ENCODE measurements around the gene BCL3.
A peak's percentile ranks its signal among the peaks of the same experiment; 100 is the strongest.

The BCL3 gene

DNA sequence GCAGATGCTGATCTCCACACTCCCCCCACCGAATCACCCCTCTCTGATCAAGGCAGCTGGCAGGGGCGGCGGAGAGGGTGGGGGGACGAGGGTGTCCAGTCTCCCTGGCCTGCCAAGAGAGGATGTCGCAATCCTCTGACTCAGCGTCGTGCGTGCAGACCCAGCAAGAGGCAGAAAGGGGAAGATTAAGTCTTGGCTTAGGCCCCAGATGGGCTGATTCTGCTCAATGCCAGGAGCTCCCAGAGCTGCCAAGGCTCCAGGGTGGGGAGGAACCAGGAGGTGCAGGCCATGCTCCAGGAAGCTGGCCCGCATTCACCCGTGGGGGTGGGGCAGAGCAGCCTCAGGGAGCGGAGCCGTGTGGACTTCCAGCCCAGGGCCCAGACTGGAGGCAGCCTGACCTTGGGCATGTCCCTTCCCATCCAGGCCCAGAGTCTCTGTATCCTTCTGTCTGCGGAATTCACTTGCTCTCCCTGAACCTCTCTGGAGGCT lies 6.6 kb upstream of the BCL3 start:
- TF ChIP-seq POLR2A (IDR thresholded peaks at IDR 0.05; ENCODE audit: low read length) (no peak), GATA1 (IDR thresholded peaks at IDR 0.05; ENCODE audit: low read depth, low read length) (no peak)
- peak; percentile 87 to 94 for DNase-seq

- peak in 1 of 2 experiments; percentile 23 for DNase-seq
- TF ChIP-seq POLR2A (IDR thresholded peaks at IDR 0.05; ENCODE audit: low read length) (no peak), GATA1 (IDR thresholded peaks at IDR 0.05; ENCODE audit: low read depth, low read length) (no peak)
These were observed 6.0 kb upstream of the BCL3 start for GRCh38 chr19:44742330-44743061.

DNA sequence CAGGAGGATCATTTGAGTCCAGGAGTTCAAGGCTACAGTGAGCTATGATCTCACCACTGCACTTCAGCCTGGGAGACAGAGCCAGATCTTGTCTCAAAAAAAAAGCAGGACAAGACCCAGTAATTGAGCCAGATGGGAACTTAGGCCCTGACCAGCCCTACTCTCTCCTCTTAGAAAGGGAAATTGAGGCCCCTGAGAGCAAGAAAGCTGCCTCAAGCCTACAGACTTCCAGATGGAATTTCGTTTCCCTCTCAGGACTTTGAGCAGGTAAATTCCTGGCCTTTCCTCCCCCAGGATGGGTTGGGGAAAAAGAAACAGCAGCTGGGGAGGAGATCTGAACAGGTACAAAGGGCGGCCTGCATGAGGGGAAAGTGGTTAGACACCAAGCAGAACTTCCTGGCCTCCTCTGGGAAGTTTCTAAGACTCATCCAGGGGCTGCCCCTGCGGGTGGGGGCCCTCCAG lies 3.6 kb upstream of the BCL3 start:
- no peak for DNase-seq
- TF ChIP-seq GATA1 (IDR thresholded peaks at IDR 0.05; ENCODE audit: low read depth, low read length), result no peak
- TF ChIP-seq POLR2A (IDR thresholded peaks at IDR 0.05; ENCODE audit: low read length), result no peak

DNA sequence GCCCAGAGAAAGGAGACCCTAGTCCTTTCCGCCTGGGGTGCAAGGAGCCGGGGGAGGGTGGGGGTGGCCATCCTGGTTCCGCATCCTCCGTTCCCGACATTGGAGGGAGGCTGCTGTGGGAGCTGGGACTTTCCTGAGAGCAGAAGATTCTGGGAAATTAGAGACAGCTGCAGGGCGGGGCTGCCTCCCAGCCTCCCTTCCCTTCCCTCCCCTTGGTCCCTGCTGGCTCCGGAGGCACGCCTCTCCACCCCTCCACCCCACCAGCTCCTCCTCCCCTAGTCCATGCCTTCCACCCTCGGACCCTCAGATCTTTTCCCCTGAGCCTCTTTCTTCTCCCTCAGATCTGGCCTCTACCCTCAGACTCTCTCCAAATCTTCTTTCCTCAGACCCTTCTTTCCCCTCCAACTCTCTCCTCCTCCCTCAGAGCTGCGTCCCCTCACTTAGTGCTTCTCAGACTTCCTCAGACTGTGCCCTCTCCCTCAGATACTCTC lies 3.1 kb upstream of the BCL3 start:
- TF ChIP-seq POLR2A (IDR thresholded peaks at IDR 0.05; ENCODE audit: low read length) (no peak), GATA1 (IDR thresholded peaks at IDR 0.05; ENCODE audit: low read depth, low read length) (no peak)
- no peak for DNase-seq

DNA sequence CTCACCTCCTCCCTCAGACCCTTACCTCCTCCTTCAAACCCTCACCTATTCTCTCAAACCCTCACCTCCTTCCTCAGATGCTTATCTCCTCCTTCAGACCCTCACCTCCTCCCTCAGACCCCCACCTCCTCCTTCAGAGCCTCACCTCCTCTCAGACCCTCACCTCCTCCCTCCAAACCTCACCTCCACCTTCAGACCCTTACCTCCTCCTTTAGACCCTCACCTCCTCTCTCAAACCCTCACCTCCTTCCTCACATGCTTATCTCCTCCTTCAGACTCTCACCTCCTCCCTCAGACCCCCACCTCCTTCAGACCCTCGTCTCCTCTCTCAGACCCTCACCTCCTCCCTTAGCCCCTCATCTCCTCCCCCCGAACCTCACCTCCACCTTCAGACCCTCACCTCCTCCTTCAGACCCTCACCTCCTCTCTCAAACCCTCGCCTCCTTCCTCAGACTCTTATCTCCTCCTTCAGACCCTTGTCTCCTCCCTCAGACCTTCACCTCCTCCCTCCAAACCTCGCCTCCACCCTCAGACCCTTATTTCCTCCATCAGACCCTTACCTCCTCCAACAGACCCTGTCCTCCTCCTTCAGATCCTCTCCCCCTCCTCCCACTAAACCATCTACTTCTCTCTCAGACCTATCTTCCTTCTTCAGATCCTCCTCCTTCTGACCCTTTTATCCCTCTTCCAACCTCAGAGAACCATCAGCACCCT lies 2.5 kb upstream of the BCL3 start:
- TF ChIP-seq GATA1 (IDR thresholded peaks at IDR 0.05; ENCODE audit: low read depth, low read length), result no peak
- DNase-seq, result no peak

GRCh38 chr19:44746616-44746945 lies 1.9 kb upstream of the BCL3 start:
- TF ChIP-seq POLR2A (IDR thresholded peaks at IDR 0.05; ENCODE audit: low read length) (no peak), GATA1 (IDR thresholded peaks at IDR 0.05; ENCODE audit: low read depth, low read length) (no peak)
- DNase-seq, result no peak

- DNase-seq, result peak; percentile 69 to 87
- TF ChIP-seq POLR2A (IDR thresholded peaks at IDR 0.05; ENCODE audit: low read length), result no peak
- TF ChIP-seq GATA1 (IDR thresholded peaks at IDR 0.05; ENCODE audit: low read depth, low read length), result no peak
These were observed 1.4 kb upstream of the BCL3 start for GRCh38 chr19:44746946-44747738.

- TF ChIP-seq POLR2A (IDR thresholded peaks at IDR 0.05; ENCODE audit: low read length) (no peak), GATA1 (IDR thresholded peaks at IDR 0.05; ENCODE audit: low read depth, low read length) (no peak)
- DNase-seq, result no peak
These were observed 626 bp upstream of the BCL3 start for GRCh38 chr19:44747739-44748425.

GRCh38 chr19:44749292-44749691 lies 784 bp downstream of the BCL3 start:
- DNase-seq, result no peak
- TF ChIP-seq GATA1 (IDR thresholded peaks at IDR 0.05; ENCODE audit: low read depth, low read length) (no peak), POLR2A (IDR thresholded peaks at IDR 0.05; ENCODE audit: low read length) (no peak)

GRCh38 chr19:44749994-44750393 lies 1.5 kb downstream of the BCL3 start:
- no peak for DNase-seq
- TF ChIP-seq POLR2A (IDR thresholded peaks at IDR 0.05; ENCODE audit: low read length), result no peak
- TF ChIP-seq GATA1 (IDR thresholded peaks at IDR 0.05; ENCODE audit: low read depth, low read length), result no peak

- no peak for DNase-seq
- TF ChIP-seq GATA1 (IDR thresholded peaks at IDR 0.05; ENCODE audit: low read depth, low read length), result no peak
- no peak for TF ChIP-seq POLR2A (IDR thresholded peaks at IDR 0.05; ENCODE audit: low read length)
These were observed 3.8 kb downstream of the BCL3 start for GRCh38 chr19:44752123-44752815.

DNA sequence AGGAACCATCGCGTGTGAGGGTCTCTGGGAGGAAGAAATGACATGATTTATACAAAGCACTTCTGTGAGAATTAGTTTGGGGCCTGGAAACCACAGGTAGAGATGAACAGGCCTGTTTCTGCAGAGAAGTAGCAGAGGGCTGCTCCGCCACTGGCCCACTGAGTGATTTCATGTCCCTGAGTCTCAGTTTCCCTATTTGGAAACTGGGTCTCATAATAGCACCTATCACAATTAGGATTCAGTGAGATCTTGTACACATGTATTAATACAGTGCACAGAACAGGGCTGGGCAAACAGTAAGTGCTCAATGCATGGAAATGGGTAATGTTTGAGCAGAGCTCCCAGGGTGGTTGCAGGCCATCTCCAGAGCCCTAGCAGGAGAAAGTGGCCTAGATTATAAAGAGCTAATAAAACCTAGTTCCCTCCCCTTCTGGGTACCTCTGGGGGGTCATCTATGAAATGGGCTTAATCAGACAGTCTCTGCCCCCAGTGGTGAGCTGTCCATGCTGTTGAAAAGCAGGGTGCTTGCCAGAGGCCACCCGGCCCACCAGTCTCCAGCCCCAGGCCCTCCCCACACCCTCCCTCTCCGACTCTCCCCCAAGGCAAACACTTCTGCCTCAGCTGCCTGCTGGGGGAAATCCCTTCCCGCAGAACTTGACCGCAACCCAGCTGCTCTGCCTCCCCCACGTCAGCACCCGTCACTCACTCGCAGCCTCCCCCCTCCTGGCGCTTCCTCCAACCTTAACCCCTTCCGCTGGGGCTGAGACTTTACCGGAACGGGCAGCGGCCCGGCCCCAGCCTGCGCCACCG lies 4.5 kb downstream of the BCL3 start:
- TF ChIP-seq GATA1 (IDR thresholded peaks at IDR 0.05; ENCODE audit: low read depth, low read length), result no peak
- no peak for TF ChIP-seq POLR2A (IDR thresholded peaks at IDR 0.05; ENCODE audit: low read length)

More for the DNA sequence above, 4.5 kb downstream of the BCL3 start:
- peak; percentile 53 to 54 for DNase-seq

All from erythroblast (primary cell).